BJ (cell line): ENCODE results near the gene ATF6. TPM values are rescaled to one million over a fixed set of nuclear protein-coding genes. Genes with fewer than 3 reads are reported as not detected.

Source experiments
- CTCF ChIA-PET: fragments of 350-600 bp; formaldehyde crosslinking; extraction: SDS; loops from one replicate; lab custom pipeline; 2021; ENCODE audit warnings: antibody characterized with exemption, inconsistent platforms; lab: Yijun Ruan, JAX
- POLR2A ChIA-PET: fragments of 300-600 bp; sonication (Branson Sonifier 250); formaldehyde crosslinking; extraction: SDS; loops from one replicate; lab custom pipeline; 2021; ENCODE audit warnings: antibody characterized with exemption; lab: Charles Lee
- DNase-seq: peaks from one replicate; pipeline ENCODE4 v3.0.0-alpha.2; 2011; ENCODE audit warnings: low read depth
- H3K27me3 ChIP-seq: 2 replicates; pipeline ENCODE4 v1.6.0; 2011; ENCODE audit warnings: low read length; ENCODE audit not compliant: control insufficient read depth, insufficient read depth
- H3K36me3 ChIP-seq: 2 replicates; pipeline ENCODE4 v1.5.1; 2011; ENCODE audit warnings: low read length; ENCODE audit not compliant: control insufficient read depth, insufficient read depth
- H3K4me3 ChIP-seq: 2 replicates; pipeline ENCODE4 v1.5.1; 2011; ENCODE audit warnings: low read depth, mild to moderate bottlenecking, control low read depth, low read length
- polyA plus RNA-seq: library from polyadenylated mRNA; depleted of rRNA; stranded (reverse); fragments of >200 nt; gene quantifications from 2 replicates; pipeline ENCODE4 v1.2.3, GENCODE V29; 2011
- TF ChIP-seq, protein P1 (sequence below): IDR thresholded peaks from 2 replicates; pipeline ENCODE4 v1.5.1; 2011; ENCODE audit warnings: low read depth, mild to moderate bottlenecking, control low read depth, inconsistent platforms, low read length, moderate library complexity; ENCODE audit not compliant: insufficient read depth

ATF6 gene
- polyA plus RNA-seq, 1 experiment = 22.2 TPM

DNA sequence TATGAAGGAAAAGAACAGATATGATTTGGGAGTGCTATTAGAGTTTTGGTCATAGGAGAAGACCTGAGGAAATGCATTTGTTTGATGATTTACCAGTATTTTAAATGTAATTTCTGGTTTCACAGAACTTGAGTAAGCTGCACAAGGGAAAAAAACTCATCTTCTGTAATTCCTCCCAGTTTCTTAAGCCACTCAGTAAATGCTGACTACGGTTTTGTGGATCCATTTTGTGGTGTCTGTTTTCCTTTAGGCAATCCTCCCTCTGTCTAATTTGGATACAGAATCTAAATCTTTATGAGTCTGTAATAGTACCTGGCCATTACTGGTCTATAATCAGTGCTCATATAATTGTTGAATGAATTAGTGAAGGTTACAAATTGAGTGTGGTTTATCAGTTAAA lies 185.5 kb downstream of the ATF6 start:
- TF ChIP-seq, protein P1, sequence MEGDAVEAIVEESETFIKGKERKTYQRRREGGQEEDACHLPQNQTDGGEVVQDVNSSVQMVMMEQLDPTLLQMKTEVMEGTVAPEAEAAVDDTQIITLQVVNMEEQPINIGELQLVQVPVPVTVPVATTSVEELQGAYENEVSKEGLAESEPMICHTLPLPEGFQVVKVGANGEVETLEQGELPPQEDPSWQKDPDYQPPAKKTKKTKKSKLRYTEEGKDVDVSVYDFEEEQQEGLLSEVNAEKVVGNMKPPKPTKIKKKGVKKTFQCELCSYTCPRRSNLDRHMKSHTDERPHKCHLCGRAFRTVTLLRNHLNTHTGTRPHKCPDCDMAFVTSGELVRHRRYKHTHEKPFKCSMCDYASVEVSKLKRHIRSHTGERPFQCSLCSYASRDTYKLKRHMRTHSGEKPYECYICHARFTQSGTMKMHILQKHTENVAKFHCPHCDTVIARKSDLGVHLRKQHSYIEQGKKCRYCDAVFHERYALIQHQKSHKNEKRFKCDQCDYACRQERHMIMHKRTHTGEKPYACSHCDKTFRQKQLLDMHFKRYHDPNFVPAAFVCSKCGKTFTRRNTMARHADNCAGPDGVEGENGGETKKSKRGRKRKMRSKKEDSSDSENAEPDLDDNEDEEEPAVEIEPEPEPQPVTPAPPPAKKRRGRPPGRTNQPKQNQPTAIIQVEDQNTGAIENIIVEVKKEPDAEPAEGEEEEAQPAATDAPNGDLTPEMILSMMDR = no peak
- POLR2A ChIA-PET = no interaction called here
- DNase-seq = no peak
- H3K27me3 ChIP-seq = no peaks in the 10 kb centered on the region
- CTCF ChIA-PET = no interaction called here
- no peaks in the 10 kb centered on the region for H3K36me3 ChIP-seq
- no peak overlapping the region for H3K4me3 ChIP-seq

DNA sequence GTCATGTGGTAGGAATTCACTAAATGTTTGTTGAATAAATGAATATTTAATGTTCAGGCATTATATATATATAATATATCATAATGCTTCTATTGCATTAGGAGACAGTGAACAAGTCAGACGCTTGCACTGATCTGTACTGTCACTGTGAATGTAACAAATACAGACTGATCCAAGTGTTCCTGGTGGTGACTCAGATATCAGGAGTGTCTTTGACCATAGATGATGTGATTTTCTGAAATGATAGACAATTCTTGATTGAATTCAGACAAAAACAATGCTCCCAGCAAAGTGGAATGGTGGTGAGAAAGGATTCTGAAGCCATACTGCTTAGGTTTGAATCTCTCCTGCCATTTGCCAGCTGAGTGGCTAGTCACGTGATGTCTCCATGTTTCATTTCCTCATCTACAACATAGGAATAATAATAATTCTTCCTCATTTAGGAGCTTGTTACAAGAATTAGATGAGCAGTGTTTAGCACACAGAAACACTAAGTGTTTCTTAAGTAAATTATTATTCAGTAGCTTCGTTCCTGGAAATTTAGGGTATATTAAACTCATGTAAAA lies 186.6 kb downstream of the ATF6 start:
- Histone ChIP-seq H3K36me3 (no peaks in the 10 kb centered on the region), H3K27me3 (no peaks in the 10 kb centered on the region), H3K4me3 (no peak overlapping the region)
- TF ChIP-seq, protein P1 = no peak
- ChIA-PET CTCF (no interaction called here), POLR2A (no interaction called here)
- no peak for DNase-seq

DNA sequence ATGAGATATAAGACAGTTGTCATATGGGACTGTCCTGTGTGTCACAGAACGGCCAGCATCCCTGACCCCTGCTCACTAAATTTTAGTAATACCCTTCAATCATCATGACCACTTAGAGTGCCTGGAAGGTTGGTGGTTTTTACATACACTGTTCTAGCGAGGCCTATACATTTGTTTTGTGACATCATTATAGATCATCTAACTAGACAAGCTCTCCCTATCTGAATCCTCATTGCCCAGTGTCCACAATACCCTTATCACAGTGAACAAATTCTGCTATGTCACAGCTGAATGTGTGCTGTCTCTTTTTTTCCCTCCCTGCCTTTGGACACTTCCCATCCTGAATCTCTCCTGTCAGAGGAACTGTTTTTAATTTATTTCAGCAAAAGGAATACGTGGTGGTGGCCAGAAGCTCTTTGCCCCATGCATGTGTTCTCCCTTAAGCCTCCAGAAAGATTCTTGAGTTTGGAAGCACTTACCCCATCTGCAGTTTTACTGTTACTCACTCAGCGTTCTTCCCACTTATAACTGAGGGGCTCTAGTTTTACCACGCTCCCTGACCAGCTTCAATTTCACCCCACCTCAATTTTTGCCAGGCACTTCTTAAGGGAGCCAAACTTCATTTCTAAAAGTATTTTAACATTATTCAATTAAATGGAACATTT lies 187.3 kb downstream of the ATF6 start:
- no peak overlapping the region for H3K4me3 ChIP-seq
- H3K27me3 ChIP-seq = no peaks in the 10 kb centered on the region
- DNase-seq = no peak
- POLR2A ChIA-PET = no interaction called here
- no peaks in the 10 kb centered on the region for H3K36me3 ChIP-seq
- TF ChIP-seq, protein P1 = no peak
- CTCF ChIA-PET = no interaction called here

DNA sequence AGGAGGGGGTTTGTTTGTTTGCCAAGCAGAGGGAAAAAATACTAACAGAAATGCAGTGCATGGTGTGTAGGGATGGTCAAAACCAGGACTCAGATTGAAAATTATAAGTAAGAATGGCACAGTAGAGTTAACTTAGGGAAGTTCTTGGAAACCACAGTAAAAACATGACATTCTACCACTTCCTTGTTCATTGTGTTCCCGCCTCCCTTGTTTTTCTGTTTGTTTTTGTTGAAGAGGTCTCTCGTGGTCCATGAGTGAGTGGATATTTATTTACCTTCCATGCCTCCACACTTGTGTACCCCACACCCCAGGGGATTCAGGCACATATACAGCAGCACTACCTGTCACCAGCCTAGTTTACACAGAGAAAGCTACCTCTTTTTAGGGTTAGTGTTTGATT lies 187.9 kb downstream of the ATF6 start:
- CTCF ChIA-PET = interaction anchor here (1.5 kb wide), 1 partner anchor 24 kb away, joined by 4 read pairs; no protein-coding TSS in a partner anchor
- Histone ChIP-seq H3K4me3 (no peak overlapping the region), H3K36me3 (no peaks in the 10 kb centered on the region), H3K27me3 (no peaks in the 10 kb centered on the region)
- DNase-seq = no peak
- POLR2A ChIA-PET = no interaction called here
- TF ChIP-seq, protein P1 = no peak

DNA sequence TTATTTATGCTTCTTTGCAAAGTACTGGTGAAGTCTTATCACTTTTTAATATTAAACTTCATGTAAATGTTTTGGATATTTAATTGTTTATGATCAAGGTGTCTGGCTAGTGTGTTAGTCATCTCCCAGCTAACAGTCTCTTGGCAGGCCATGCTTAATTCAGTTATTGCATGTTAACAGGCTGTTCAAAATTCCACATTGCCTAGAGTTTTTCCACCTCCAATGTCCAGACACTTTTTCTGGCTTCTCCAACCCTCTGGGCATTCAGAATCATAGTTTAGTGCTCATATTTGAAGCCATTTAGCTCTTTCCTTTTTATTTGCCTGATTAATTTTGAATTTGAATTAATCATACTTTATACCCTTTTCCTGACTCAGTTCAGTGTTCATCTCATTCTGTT lies 188.3 kb downstream of the ATF6 start:
- no peaks in the 10 kb centered on the region for H3K36me3 ChIP-seq
- DNase-seq = no peak
- ChIA-PET CTCF (interaction anchor here (1.1 to 1.5 kb wide), 2 partner anchors 24 to 42 kb away, joined by 4 to 5 read pairs; no protein-coding TSS in a partner anchor), POLR2A (no interaction called here)
- TF ChIP-seq, protein P1 = no peak
- H3K27me3 ChIP-seq = no peaks in the 10 kb centered on the region
- no peak overlapping the region for H3K4me3 ChIP-seq
